ENCODE measurements around the gene LTBP2. TPM values are rescaled to one million over a fixed set of nuclear protein-coding genes. Genes with fewer than 3 reads are reported as not detected.

The LTBP2 gene
- total and polyA plus RNA-seq, 2 of the 13 experiments (the other 11 are each of a cell fraction or from before 2014, with no cell fraction given) = 0.20 to 0.41 TPM

GRCh38 chr14:74654931-74655330 is 42.9 kb upstream of the LTBP2 start:
- no TSS peak for BruUV-seq (replicated peaks)
- intact Hi-C loops (cut with micrococcal nuclease; ENCODE audit: unreplicated experiment) = no loop called here

More at GRCh38 chr14:74654931-74655330, 42.9 kb upstream of the LTBP2 start:
- no peaks in the 10 kb centered on the region for H4K20me1 ChIP-seq (ENCODE audit: insufficient read depth, low read length)
- no peak for ATAC-seq
- TF ChIP-seq HMG20B (CRISPR knock-in tag; conservative IDR thresholded peaks at IDR 0.05) = no peak
- TF ChIP-seq SRSF9 (IDR thresholded peaks at IDR 0.05; ENCODE audit: borderline replicate concordance, insufficient read depth, low read depth, low read length, poor library complexity, severe bottlenecking) = no peak
- no peak for TF ChIP-seq ARID3A (IDR thresholded peaks at IDR 0.05; ENCODE audit: low read depth, low read length)
- TF ChIP-seq SMARCC2 (IDR thresholded peaks at IDR 0.05) = no peak
- no peak for TF ChIP-seq ZUFSP (CRISPR knock-in tag; IDR thresholded peaks at IDR 0.05; ENCODE audit: borderline replicate concordance)
- no peak for TF ChIP-seq PRDM4 (CRISPR knock-in tag; IDR thresholded peaks at IDR 0.05; ENCODE audit: borderline replicate concordance)
- no peak overlapping the region for H3K27ac ChIP-seq (ENCODE audit: extremely low read length, insufficient read depth, low read length)
- no peak overlapping the region for H3K4me3 ChIP-seq (replicated peaks in 1 of 3; ENCODE audit: insufficient read depth in 1 of 3, low read depth in 2 of 3, low read length in 3 of 3)
- H3K36me3 ChIP-seq (replicated peaks in 1 of 2; ENCODE audit: control insufficient read depth in 1 of 2, insufficient read depth in 2 of 2, low read length in 2 of 2) = peaks cover 0 to 2% of the 10 kb centered on the region in 2 experiments; a peak in 3 of 5 replicates
- POLR2A ChIA-PET = no interaction called here
- H3K27me3 ChIP-seq (ENCODE audit: control insufficient read depth in 1 of 2, insufficient read depth in 2 of 2, low read length in 2 of 2) = no peaks in the 10 kb centered on the region
- H3K9me3 ChIP-seq (ENCODE audit: low read length) = no peaks in the 10 kb centered on the region
- H2AFZ ChIP-seq (ENCODE audit: low read length) = no peak overlapping the region
- H3K9ac ChIP-seq (ENCODE audit: insufficient read depth, low read depth, low read length) = no peak overlapping the region
- DNase-seq (ENCODE audit: low spot score) = no peak
- no peaks in the 10 kb centered on the region for H3K4me1 ChIP-seq (ENCODE audit: insufficient read depth, low read length)
- CTCF ChIA-PET (ENCODE audit: low intra/inter-chr PET ratio, low total read pairs) = no interaction called here
- no peaks in the 10 kb centered on the region for H3K79me2 ChIP-seq (ENCODE audit: insufficient read depth, low read length)
- no peak overlapping the region for H3K4me2 ChIP-seq (ENCODE audit: low read depth, low read length)
- FAIRE-seq = no peak
- in situ Hi-C loops (cut with HindIII; ENCODE audit: extremely low pct_ligation_motif_present, low pct_unique_long_range_greater_than_20kb) = no loop called here
- 94% methylated on average over 3 of the region's 3 CpGs for WGBS (ENCODE audit: low lambda C conversion rate)

All from HepG2 (cell line).